ENCODE data around the gene GRXCR2.

- TF ChIP-seq EZH2phosphoT487 (IDR thresholded peaks at IDR 0.05; ENCODE audit: borderline replicate concordance) = no peak
- peak; percentile 35 for TF ChIP-seq CTCF (conservative IDR thresholded peaks at IDR 0.05; ENCODE audit: low read length)
These were observed 37.6 kb downstream of the GRXCR2 start, which contains the start of gene PRELID2 for GRCh38 chr5:145834917-145835847.
